HG02970 (cell line): ENCODE results near the gene NEURL3.
"Not testable (repeated sequence)": the region's sequence is repeated elsewhere in the genome, so short reads cannot be mapped to it uniquely, and the experiment has no call there.

Experiments used
- ATAC-seq: cut with Tn5 transposase; IDR thresholded peaks from one replicate; pipeline ENCODE4 v1.9.1; 2021; ENCODE audit warnings: mild to moderate bottlenecking, moderate library complexity, moderate number of reproducible peaks; ENCODE audit not compliant: unreplicated experiment, low FRiP score

NEURL3 gene

GRCh38 chr2:96509114-96509846, 4.1 kb upstream of the NEURL3 start:
- no peak for ATAC-seq

GRCh38 chr2:96508521-96509113, 3.5 kb upstream of the NEURL3 start:
- ATAC-seq = no peak

GRCh38 chr2:96507957-96508520, 2.9 kb upstream of the NEURL3 start:
- no peak for ATAC-seq

- no peak for ATAC-seq
Measured at GRCh38 chr2:96506907-96507240, 1.7 kb upstream of the NEURL3 start.

- no peak for ATAC-seq
Measured at GRCh38 chr2:96506016-96506906, 1.1 kb upstream of the NEURL3 start.

- no peak for ATAC-seq
Measured at GRCh38 chr2:96503637-96504243, 1.4 kb downstream of the NEURL3 start.

GRCh38 chr2:96502891-96503636, 2.1 kb downstream of the NEURL3 start:
- ATAC-seq = no peak

- no peak for ATAC-seq
Measured at GRCh38 chr2:96501886-96502810, 3.0 kb downstream of the NEURL3 start.

GRCh38 chr2:96501471-96501874, 3.7 kb downstream of the NEURL3 start:
- ATAC-seq = no peak

- ATAC-seq = no peak
Measured at GRCh38 chr2:96500385-96501066, 4.6 kb downstream of the NEURL3 start.

- no peak for ATAC-seq
Measured at GRCh38 chr2:96499061-96499960, 5.8 kb downstream of the NEURL3 start.

- ATAC-seq = not testable (repeated sequence)
Measured at GRCh38 chr2:96498611-96499010, 6.5 kb downstream of the NEURL3 start.

- ATAC-seq = no peak
Measured at GRCh38 chr2:96498021-96498431, 7.1 kb downstream of the NEURL3 start.

GRCh38 chr2:96495982-96496629, 9.1 kb downstream of the NEURL3 start:
- no peak for ATAC-seq

- no peak for ATAC-seq
Measured at GRCh38 chr2:96494188-96494587, 11.0 kb downstream of the NEURL3 start.

GRCh38 chr2:96493072-96493471, 12.1 kb downstream of the NEURL3 start:
- ATAC-seq = no peak
